ENCODE results near the gene MRPL57. TPM values are rescaled to one million over a fixed set of nuclear protein-coding genes. Genes with fewer than 3 reads are reported as not detected.
"Not testable (repeated sequence)": the region's sequence is repeated elsewhere in the genome, so short reads cannot be mapped to it uniquely, and the experiment has no call there.

Gene MRPL57
- total RNA-seq, 1 donor from 2014 or later, result 17.1 TPM

DNA sequence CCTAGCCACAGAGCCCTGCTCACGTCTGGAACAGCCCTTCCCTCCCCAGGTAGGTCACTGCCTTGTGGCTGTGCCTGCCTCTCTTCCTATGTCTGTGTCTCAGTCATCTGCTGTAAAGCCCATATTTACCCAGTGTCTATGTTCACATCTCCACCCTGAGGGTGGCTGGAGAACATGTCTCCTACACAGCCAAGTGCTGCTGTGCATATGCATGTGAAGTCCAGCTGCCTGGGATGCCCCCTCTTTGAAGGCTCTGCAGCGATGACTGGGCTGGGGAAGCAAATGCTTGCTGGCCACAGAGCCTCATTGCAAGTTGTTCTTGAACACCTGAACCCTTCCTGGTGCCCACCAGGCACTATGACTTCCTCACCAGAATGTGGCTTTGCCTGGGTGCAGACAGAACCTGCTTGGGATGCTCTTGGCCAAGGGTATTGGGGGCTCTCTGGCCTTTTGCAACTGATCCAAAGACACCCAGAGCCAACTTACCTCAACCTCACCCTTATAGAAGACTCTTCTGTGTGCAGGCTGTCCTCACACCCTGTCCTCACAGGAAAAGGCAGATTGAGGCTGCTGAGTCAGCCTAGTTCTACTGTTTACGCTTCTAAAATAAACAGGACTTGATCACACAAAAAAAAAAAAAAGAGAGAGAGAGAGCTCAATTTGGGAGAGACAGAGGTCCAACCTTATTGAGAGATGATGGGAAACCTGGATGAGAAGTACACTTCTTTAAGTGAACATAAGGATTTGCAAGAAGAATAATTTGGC, 26.5 kb downstream of the MRPL57 start:
- Mint-ChIP-seq H3K4me1 (no peaks in the 10 kb centered on the region), H3K9me3 (peaks cover 25% of the 10 kb centered on the region), H3K27ac (no peak overlapping the region), H3K36me3 (no peaks in the 10 kb centered on the region), H3K27me3 (ENCODE audit: low read depth) (no peaks in the 10 kb centered on the region), H3K4me3 (no peak overlapping the region)
- no peak for TF ChIP-seq CTCF (IDR thresholded peaks at IDR 0.05; ENCODE audit: unreplicated experiment)
- no peak for DNase-seq (ENCODE audit: low spot score in 2 of 2, unreplicated experiment in 2 of 2)

DNA sequence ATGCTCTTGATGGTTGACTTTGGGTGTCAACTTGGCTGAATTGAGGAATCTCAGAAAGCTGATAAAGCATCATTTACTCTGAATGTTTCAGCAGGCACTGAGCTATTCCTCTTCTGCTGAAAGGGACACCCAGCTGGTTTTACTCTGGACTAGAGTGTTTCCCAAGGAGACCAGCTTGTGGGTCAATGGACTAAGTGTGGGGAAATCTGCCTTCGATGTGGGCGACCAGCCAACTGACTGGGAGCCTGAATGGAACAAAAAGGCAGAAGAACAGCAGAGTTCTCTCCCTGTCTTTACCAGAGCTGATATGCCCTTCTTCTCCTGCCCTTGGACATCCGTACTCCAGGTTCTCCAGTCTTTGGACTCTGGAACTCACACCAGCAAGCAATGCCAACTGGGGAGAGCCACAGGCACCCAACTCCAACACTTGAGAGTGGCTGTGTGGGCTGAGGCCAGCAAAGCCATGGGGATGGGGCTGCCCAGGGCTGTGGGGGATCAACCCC, 32.2 kb downstream of the MRPL57 start:
- Mint-ChIP-seq H3K4me1 (no peaks in the 10 kb centered on the region), H3K27ac (no peak overlapping the region), H3K36me3 (no peaks in the 10 kb centered on the region), H3K9me3 (peaks cover 23% of the 10 kb centered on the region), H3K27me3 (ENCODE audit: low read depth) (peaks cover 9% of the 10 kb centered on the region), H3K4me3 (no peak overlapping the region)
- no peak for TF ChIP-seq CTCF (IDR thresholded peaks at IDR 0.05; ENCODE audit: unreplicated experiment)
- no peak for DNase-seq (ENCODE audit: low spot score in 2 of 2, unreplicated experiment in 2 of 2)

- Mint-ChIP-seq H3K27me3 (ENCODE audit: low read depth) (peaks cover 9% of the 10 kb centered on the region), H3K9me3 (peaks cover 19% of the 10 kb centered on the region), H3K4me3 (no peak overlapping the region), H3K4me1 (no peaks in the 10 kb centered on the region), H3K36me3 (no peaks in the 10 kb centered on the region), H3K27ac (no peak overlapping the region)
- no peak for DNase-seq (ENCODE audit: low spot score in 2 of 2, unreplicated experiment in 2 of 2)
- TF ChIP-seq CTCF (IDR thresholded peaks at IDR 0.05; ENCODE audit: unreplicated experiment), result no peak
Observed at GRCh38 chr13:21212138-21212775, 35.8 kb downstream of the MRPL57 start.

DNA sequence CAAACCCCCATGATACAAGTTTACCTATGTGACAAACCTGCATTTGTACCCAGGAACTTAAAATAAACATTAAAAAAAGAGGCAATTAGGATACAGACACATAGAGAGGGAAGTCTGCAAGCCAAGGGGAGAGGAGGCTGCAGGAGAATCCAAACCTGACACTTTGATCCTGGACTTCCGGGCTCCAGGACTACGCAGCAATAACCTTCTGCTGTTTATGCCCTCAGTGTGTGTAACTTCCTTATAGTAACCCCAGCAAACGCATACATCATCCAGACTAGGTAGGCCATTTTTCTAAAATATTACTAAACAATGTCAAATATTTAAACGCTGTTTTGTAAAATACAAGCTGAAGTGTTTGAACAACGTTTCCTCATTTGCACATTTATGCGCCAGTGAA, 39.0 kb downstream of the MRPL57 start:
- DNase-seq (ENCODE audit: low spot score in 2 of 2, unreplicated experiment in 2 of 2); H3K4me3 Mint-ChIP-seq; H3K27me3 Mint-ChIP-seq (ENCODE audit: low read depth); H3K4me1 Mint-ChIP-seq; H3K36me3 Mint-ChIP-seq; H3K27ac Mint-ChIP-seq: not testable (repeated sequence)
- H3K9me3 Mint-ChIP-seq, result peaks cover 19% of the 10 kb centered on the region

- no peak overlapping the region for H3K27ac Mint-ChIP-seq
- DNase-seq (ENCODE audit: low spot score in 2 of 2, unreplicated experiment in 2 of 2), result no peak
- peaks cover 20% of the 10 kb centered on the region for H3K9me3 Mint-ChIP-seq
- no peaks in the 10 kb centered on the region for H3K36me3 Mint-ChIP-seq
- H3K27me3 Mint-ChIP-seq (ENCODE audit: low read depth), result peaks cover 6% of the 10 kb centered on the region
- TF ChIP-seq CTCF (IDR thresholded peaks at IDR 0.05; ENCODE audit: unreplicated experiment), result no peak
- no peaks in the 10 kb centered on the region for H3K4me1 Mint-ChIP-seq
- H3K4me3 Mint-ChIP-seq, result no peak overlapping the region
Observed at GRCh38 chr13:21216332-21216731, 39.9 kb downstream of the MRPL57 start.

DNA sequence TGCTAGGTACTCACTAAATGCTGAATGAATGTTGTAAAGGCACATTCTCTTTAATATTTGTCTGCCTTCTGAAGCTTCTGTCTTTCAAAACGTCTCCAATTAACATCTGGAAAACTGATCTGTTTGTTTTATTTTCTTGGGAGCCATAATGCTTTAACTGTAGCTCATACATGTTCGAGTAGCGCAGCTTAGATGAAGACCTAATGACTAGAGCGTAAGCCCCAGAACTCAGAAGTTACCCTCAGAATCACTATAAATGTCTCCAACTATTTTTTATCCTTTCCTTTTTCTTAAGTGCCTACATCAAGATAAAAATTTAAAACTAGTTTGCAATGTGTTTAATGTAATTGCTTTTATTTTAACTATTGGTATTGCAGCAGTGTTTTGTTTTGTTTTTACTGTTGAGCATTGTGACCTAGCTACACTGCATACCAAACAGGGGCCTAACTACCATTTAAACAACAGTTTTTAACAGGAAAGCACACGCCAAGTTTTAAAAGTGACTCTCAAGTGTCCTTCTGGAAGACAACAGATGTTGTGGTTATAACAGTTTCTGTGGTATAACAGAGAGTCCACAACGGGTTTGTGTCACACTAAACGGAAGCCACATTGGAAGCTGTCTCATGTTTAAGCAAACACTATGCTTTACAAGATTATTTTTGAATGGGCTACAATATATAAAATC, 42.0 kb downstream of the MRPL57 start:
- Mint-ChIP-seq H3K4me3 (no peak overlapping the region), H3K27ac (no peak overlapping the region), H3K27me3 (ENCODE audit: low read depth) (peaks cover 4% of the 10 kb centered on the region), H3K9me3 (peaks cover 25% of the 10 kb centered on the region), H3K36me3 (no peaks in the 10 kb centered on the region), H3K4me1 (no peaks in the 10 kb centered on the region)
- no peak for DNase-seq (ENCODE audit: low spot score in 2 of 2, unreplicated experiment in 2 of 2)
- TF ChIP-seq CTCF (IDR thresholded peaks at IDR 0.05; ENCODE audit: unreplicated experiment), result no peak

Data from mesothelial cell of epicardium (in vitro differentiated cells).